H1 (cell line): ENCODE results near the gene PACSIN1. TPM values are rescaled to one million over a fixed set of nuclear protein-coding genes. Genes with fewer than 3 reads are reported as not detected.

Experiments used
- EGR1 ChIP-seq: IDR thresholded peaks from 2 replicates; pipeline ENCODE4 v1.6.1; 2011; ENCODE audit warnings: low read depth, low read length, borderline replicate concordance
- GTF2F1 ChIP-seq: IDR thresholded peaks from 2 replicates; pipeline ENCODE4 v1.6.1; 2012; ENCODE audit warnings: low read depth, low read length, improper control_type of control experiment, borderline replicate concordance
- SIRT6 ChIP-seq: IDR thresholded peaks from one replicate; pipeline ENCODE4 v1.7.1; 2012; ENCODE audit warnings: low read length, inconsistent platforms
- polyA plus RNA-seq, 7 experiments: library from polyadenylated mRNA; depleted of rRNA in 3 of 7; stranded (reverse) in 5 of 7; unstranded in 2 of 7; fragments of >200 nt in 5 of 7; fragments of 200-250 nt in 2 of 7; gene quantifications; 1 replicate in 5 of 7; 2 replicates in 1 of 7; 4 replicates in 1 of 7; pipeline versions ENCODE4 v1.2.1 to v1.2.3, GENCODE V29; 2011 to 2013; ENCODE audit warnings: missing spikeins in 2 of 7, mixed read lengths in 2 of 7
- total RNA-seq: library from RNA; stranded (reverse); fragmentation: NEBNext Ultra II Directional; extraction: Animal tissue kit (Norgen Biotek cat#: 25700); gene quantifications from 2 replicates; pipeline ENCODE4 v1.2.1, GENCODE V29; 2021
- TF ChIP-seq, protein P1 (sequence below): IDR thresholded peaks from 2 replicates; pipeline ENCODE4 v1.6.1; 2012; ENCODE audit warnings: inconsistent platforms
- TF ChIP-seq, protein P2 (sequence below): IDR thresholded peaks from 2 replicates; pipeline ENCODE4 v1.6.1; 2011; ENCODE audit warnings: low read depth, mild to moderate bottlenecking, low read length; ENCODE audit not compliant: insufficient read depth

Gene PACSIN1
- total and polyA plus RNA-seq, 2 of the 8 experiments (the other 6 are each of a cell fraction or from before 2014, with no cell fraction given): 5.9 to 11.1 TPM

DNA sequence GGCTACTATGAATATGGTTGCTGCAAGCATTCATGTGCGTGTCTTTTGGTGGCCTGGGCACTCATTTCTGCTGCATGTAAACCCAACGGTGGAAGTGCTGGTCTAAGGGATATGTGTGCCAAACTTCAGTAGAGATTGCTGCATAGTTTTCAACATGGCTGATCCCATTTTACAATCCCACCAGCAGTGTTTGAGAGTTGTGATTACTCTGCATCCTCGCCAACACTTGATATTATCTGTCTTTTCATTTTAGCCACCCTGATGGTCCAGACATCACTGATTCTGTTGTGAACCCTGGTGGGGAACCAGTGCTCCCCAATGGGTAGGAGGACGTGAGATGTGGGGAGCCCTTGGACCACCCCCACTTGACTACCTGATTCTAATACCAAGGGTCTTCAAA lies 27.5 kb downstream of the PACSIN1 start (continued):
- TF ChIP-seq, protein P1, sequence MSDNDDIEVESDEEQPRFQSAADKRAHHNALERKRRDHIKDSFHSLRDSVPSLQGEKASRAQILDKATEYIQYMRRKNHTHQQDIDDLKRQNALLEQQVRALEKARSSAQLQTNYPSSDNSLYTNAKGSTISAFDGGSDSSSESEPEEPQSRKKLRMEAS: no peak
- no peak for TF ChIP-seq SIRT6
- no peak for TF ChIP-seq EGR1
- TF ChIP-seq GTF2F1: no peak
- TF ChIP-seq, protein P2, sequence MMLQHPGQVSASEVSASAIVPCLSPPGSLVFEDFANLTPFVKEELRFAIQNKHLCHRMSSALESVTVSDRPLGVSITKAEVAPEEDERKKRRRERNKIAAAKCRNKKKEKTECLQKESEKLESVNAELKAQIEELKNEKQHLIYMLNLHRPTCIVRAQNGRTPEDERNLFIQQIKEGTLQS: no peak
